K562 (cell line): Measurements from ENCODE around the gene DPM2. TPM values are rescaled to one million over a fixed set of nuclear protein-coding genes. Genes with fewer than 3 reads are reported as not detected.

ENCODE experiments used
- CBX5 ChIP-seq: IDR thresholded peaks from 2 replicates; pipeline ENCODE4 v1.6.1; 2014; ENCODE audit warnings: low read depth, borderline replicate concordance
- ZBTB40 ChIP-seq, 2 experiments: fragments of 450-650 bp in 1 of 2; sonication (generic) in 1 of 2; formaldehyde crosslinking in 1 of 2; IDR thresholded peaks; 2 replicates each; pipeline versions ENCODE4 v1.7.1 to v1.9.0; 2016 to 2022; ENCODE audit warnings: inconsistent platforms in 1 of 2, mild to moderate bottlenecking in 1 of 2, missing genetic modification reagents in 1 of 2
- polyA plus RNA-seq, 8 experiments: library from polyadenylated mRNA; depleted of rRNA in 4 of 8; stranded (reverse) in 5 of 8; unstranded in 3 of 8; fragments of >200 nt; fragmentation: Nextera tagmentation in 2 of 8; fragmentation: Illumina TruSeq in 1 of 8; extraction: Ambion mirVana in 2 of 8; extraction: Trizol in 1 of 8; gene quantifications; 2 replicates each; pipeline versions ENCODE4 v1.2.1 to v1.2.3, GENCODE V29; 2011 to 2014; ENCODE audit warnings: inconsistent platforms in 1 of 8, missing spikeins in 1 of 8
- total RNA-seq, 7 experiments: library from RNA; depleted of rRNA in 6 of 7; stranded (reverse); fragments of >200 nt in 6 of 7; fragmentation: Illumina TruSeq in 2 of 7; extraction: Trizol in 2 of 7; gene quantifications; 2 replicates each; pipeline versions ENCODE4 v1.2.1 to v1.2.3, GENCODE V29; 2011 to 2021; ENCODE audit warnings: low replicate concordance in 1 of 7
- TF ChIP-seq, protein P1 (sequence below), 3 experiments: IDR thresholded peaks in 2 of 3; conservative IDR thresholded peaks in 1 of 3; 2 replicates each; pipeline ENCODE4 v1.5.1; 2011 to 2012; ENCODE audit warnings: low read length in 3 of 3, mild to moderate bottlenecking in 3 of 3, control low read depth in 2 of 3, improper control_type of control experiment in 1 of 3, inconsistent platforms in 1 of 3, low read depth in 1 of 3, mixed read lengths in 1 of 3, moderate library complexity in 1 of 3; ENCODE audit not compliant: insufficient read depth in 2 of 3

Gene DPM2
- total and polyA plus RNA-seq, 9 of the 15 experiments (the other 6 are each of a cell fraction or from before 2014, with no cell fraction given): 43.5 to 126 (median 71.1) TPM

- no peak for TF ChIP-seq ZBTB40 (IDR thresholded peaks at IDR 0.05)
- no peak for TF ChIP-seq ZBTB40 (CRISPR knock-in tag; IDR thresholded peaks at IDR 0.05)
- TF ChIP-seq CBX5: no peak
- TF ChIP-seq, protein P1, sequence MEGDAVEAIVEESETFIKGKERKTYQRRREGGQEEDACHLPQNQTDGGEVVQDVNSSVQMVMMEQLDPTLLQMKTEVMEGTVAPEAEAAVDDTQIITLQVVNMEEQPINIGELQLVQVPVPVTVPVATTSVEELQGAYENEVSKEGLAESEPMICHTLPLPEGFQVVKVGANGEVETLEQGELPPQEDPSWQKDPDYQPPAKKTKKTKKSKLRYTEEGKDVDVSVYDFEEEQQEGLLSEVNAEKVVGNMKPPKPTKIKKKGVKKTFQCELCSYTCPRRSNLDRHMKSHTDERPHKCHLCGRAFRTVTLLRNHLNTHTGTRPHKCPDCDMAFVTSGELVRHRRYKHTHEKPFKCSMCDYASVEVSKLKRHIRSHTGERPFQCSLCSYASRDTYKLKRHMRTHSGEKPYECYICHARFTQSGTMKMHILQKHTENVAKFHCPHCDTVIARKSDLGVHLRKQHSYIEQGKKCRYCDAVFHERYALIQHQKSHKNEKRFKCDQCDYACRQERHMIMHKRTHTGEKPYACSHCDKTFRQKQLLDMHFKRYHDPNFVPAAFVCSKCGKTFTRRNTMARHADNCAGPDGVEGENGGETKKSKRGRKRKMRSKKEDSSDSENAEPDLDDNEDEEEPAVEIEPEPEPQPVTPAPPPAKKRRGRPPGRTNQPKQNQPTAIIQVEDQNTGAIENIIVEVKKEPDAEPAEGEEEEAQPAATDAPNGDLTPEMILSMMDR (IDR thresholded peaks at IDR 0.05 in 2 of 3, conservative IDR thresholded peaks at IDR 0.05 in 1 of 3; ENCODE audit: insufficient read depth in 2 of 3, low read depth in 1 of 3, low read length in 3 of 3): peak; percentile 22 to 36 (median 30); a peak in 4 of 6 replicates
These were observed 3.4 kb downstream of the DPM2 start (continued) for GRCh38 chr9:127934248-127934647.
